Adipocyte (in vitro differentiated cells): ENCODE measurements around the gene PCGF1.

Source experiments
- DNase-seq: peaks from one replicate; pipeline ENCODE4 v3.0.0-alpha.2; 2015; ENCODE audit warnings: low read depth
- H3K27me3 ChIP-seq: replicated peaks from 2 replicates; pipeline ENCODE4 v1.7.0; 2013; ENCODE audit warnings: mild to moderate bottlenecking, low read length, moderate library complexity; ENCODE audit not compliant: control insufficient read depth, insufficient read depth
- H3K36me3 ChIP-seq: 2 replicates; pipeline ENCODE4 v1.7.0; 2013; ENCODE audit warnings: low read length, mild to moderate bottlenecking, moderate library complexity; ENCODE audit not compliant: control insufficient read depth, insufficient read depth, severe bottlenecking
- H3K4me1 ChIP-seq: 2 replicates; pipeline ENCODE4 v1.7.0; 2013; ENCODE audit warnings: mild to moderate bottlenecking, low read length, moderate library complexity; ENCODE audit not compliant: control insufficient read depth, insufficient read depth
- H3K4me3 ChIP-seq: 2 replicates; pipeline ENCODE4 v1.7.0; 2013; ENCODE audit warnings: mild to moderate bottlenecking, low read length, moderate library complexity
- H3K9ac ChIP-seq: 2 replicates; pipeline ENCODE4 v1.7.0; 2013; ENCODE audit warnings: mild to moderate bottlenecking, low read length, moderate library complexity
- H3K9me3 ChIP-seq: 2 replicates; pipeline ENCODE4 v1.7.0; 2013; ENCODE audit warnings: mild to moderate bottlenecking, low read length, moderate library complexity; ENCODE audit not compliant: control insufficient read depth

PCGF1 gene

DNA sequence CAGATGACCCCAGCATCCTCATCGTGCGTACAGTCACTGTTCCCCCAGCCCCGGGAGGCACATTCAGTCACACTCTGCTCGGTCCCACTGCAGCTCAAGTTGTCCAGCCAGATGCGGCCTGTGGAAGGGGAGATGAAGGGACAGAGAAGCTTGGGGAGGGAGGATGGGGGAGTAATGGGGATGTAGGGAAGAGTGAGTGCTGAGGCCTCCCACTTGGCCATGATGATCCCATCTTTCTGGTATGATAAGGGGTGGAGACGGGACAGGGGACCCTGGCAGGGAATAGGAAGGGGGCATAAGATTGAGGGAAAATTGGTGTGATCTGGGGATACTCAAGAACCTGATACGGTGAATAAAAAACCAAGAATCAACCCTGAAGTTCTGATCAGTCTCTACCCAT lies 42.7 kb upstream of the PCGF1 start:
- no peaks in the 10 kb centered on the region for H3K9me3 ChIP-seq
- no peaks in the 10 kb centered on the region for H3K36me3 ChIP-seq
- no peak overlapping the region for H3K4me3 ChIP-seq
- peaks cover 29% of the 10 kb centered on the region for H3K4me1 ChIP-seq
- no peak for DNase-seq
- H3K27me3 ChIP-seq: no peaks in the 10 kb centered on the region
- no peak overlapping the region for H3K9ac ChIP-seq

DNA sequence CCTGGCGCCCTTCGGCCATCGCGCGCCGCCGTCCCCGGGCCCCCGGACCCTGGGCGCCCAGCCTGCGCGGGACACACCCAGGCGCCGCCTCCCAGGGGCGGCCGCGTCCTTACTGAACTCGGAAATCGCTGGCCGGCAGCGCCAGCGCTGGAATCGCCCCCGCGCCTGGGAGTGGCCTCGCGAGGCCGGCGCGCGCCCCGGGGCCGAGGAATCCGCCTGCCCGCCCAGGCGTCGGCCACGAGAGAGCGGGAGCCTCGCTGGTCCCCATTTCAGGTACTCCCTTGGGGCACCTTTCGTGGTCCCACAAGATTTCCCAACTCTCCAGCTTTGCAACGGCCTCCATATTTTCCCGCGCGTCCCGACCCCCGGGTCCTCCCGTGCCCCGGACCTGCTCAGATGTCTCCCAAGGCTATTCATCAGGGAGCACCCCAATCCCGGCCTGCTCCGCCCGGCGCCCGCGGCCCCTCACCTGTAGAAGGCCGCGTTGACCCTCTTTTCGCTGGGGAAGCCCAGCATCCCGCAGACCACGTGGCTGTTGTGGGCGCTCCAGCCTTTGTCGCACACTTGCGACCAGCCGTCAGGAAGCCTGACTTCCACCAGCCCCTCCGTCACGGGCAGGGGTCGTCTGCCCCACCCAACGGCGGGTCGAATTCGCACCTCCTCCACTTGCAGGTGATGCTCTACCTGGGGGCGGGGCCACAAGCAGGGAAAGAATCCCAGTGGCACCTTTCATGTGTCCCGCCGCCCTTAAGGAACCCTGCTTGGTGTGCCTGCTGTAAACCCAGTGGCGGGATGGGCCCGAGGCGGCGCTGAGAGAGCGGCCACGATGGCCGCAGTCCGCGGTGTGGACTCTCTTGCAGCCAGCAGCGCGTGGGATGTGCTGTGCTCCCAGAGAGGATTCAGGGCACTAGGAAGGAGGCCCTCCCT lies 41.7 kb upstream of the PCGF1 start:
- peaks cover 27% of the 10 kb centered on the region for H3K4me1 ChIP-seq
- H3K27me3 ChIP-seq: no peaks in the 10 kb centered on the region
- DNase-seq: peak; percentile 90
- H3K9ac ChIP-seq: peak overlapping the region; percentile 82
- H3K36me3 ChIP-seq: no peaks in the 10 kb centered on the region
- H3K4me3 ChIP-seq: peak overlapping the region; percentile 80
- H3K9me3 ChIP-seq: no peaks in the 10 kb centered on the region

DNA sequence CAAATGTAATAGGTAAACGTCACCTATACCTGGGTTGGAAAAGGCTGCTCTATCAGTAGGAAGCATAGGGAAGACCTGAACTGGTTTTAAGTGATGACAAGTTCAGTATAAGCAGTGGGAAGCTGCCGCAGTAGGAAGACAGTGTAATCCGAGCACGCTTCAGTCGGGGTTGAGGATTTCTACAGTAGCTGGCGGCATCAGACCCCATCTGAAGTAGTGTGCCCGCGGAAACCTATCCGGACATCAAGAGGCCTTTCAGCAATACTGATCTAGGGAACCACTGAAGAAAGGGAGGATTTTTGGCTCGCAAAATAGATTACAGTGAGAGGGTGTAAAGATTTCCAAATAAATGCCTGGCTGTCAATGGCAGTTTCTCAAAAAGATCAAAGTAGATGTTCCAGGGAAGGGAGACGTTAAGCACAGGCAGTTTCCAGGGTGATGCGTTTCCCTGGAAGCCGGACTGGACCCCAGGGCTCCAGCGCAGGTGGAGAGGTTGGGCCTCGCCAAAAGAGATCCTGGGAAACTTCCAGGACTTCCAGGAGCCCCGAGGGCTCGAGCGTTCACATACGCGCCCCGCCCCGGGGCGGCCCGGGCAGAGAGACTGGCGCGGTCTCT lies 40.9 kb upstream of the PCGF1 start:
- DNase-seq: no peak
- peaks cover 23% of the 10 kb centered on the region for H3K4me1 ChIP-seq
- no peaks in the 10 kb centered on the region for H3K36me3 ChIP-seq
- H3K4me3 ChIP-seq: peak overlapping the region; percentile 80
- no peaks in the 10 kb centered on the region for H3K9me3 ChIP-seq
- H3K27me3 ChIP-seq: no peaks in the 10 kb centered on the region
- H3K9ac ChIP-seq: peak overlapping the region; percentile 82

DNA sequence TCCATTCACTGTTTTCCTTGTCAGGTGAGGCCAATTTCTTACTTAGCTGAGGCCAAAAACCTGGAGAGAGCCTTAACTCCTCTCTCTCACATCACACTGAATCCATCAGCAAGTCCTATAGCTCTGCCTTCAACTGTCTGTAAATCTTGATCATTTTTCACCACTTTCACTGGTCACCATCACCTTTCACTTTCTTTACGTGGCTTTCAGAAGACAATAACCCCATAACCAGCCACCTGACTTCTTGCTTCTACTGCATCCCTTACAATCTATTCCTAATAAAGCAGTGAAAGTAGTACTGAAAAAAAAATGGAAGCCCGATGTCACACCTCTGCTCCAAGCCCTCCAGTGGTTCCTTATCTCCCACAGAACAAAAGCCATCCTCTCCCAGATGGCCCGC lies 38.5 kb upstream of the PCGF1 start:
- Histone ChIP-seq H3K36me3 (no peaks in the 10 kb centered on the region), H3K9me3 (no peaks in the 10 kb centered on the region), H3K4me1 (peaks cover 15% of the 10 kb centered on the region), H3K4me3 (no peak overlapping the region), H3K9ac (no peak overlapping the region), H3K27me3 (no peaks in the 10 kb centered on the region)
- DNase-seq: no peak

DNA sequence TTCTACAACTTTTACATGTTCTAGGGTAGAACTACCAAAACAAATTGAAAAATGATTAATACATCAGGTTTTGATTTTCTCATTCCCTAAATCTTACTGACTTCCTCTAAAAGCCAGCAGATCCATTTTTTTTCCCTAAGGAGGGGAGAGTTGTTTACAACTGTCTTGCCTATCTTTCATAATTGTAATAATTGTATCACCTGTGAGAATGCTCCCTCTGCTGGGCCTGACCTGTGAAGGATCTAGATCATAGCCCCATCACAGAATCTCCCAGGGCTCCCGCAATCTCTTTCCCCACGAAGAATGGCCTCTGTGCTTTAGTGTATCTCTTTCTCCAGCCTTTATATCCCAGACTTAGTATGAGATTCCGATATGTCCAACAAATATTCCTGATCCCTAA lies 37.1 kb upstream of the PCGF1 start:
- Histone ChIP-seq H3K4me3 (no peak overlapping the region), H3K9me3 (no peaks in the 10 kb centered on the region), H3K9ac (no peak overlapping the region), H3K4me1 (peaks cover 20% of the 10 kb centered on the region), H3K36me3 (no peaks in the 10 kb centered on the region), H3K27me3 (no peaks in the 10 kb centered on the region)
- no peak for DNase-seq

DNA sequence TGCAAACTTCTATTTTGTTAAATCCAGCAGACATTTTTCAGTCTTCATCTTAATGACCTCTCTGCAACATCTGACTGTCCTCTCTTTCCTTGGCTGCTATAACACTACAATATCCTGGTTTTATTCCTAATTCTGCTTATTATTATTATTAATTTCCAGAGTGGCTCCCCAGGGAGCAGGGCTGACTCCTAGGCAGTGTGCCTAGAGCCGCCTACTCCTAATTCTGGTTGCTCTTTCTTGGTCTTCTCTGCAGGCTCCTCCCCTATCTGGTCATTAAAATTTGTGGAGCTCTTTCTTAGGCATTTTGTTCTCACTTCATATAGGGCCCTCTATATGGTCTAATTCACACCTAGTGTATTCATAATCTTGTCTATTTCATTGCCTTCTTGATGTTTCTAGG lies 35.5 kb upstream of the PCGF1 start:
- DNase-seq: no peak
- H3K36me3 ChIP-seq: no peaks in the 10 kb centered on the region
- no peaks in the 10 kb centered on the region for H3K9me3 ChIP-seq
- H3K4me3 ChIP-seq: no peak overlapping the region
- no peaks in the 10 kb centered on the region for H3K27me3 ChIP-seq
- H3K4me1 ChIP-seq: peaks cover 8% of the 10 kb centered on the region
- no peak overlapping the region for H3K9ac ChIP-seq

DNA sequence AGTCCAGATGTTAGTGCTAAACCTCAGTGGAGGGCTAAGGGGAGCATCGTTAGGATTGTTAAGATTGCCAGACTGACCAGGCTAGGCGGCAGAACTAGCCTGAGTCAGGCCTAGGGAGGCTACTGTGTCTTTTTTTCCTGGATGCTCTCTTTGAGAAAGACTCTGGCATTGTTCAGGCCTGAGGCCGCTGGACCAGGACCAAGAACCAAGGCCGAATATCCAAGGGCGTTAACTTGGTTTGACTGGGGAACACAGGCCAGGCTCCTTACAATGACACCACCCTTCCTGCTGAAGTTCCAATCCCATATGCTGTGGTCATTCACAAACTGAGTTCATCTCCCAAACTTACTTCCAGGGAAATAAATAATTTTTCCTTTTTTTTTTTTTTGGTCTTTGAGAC lies 32.8 kb upstream of the PCGF1 start:
- peaks cover 6% of the 10 kb centered on the region for H3K4me1 ChIP-seq
- DNase-seq: no peak
- H3K9me3 ChIP-seq: no peaks in the 10 kb centered on the region
- no peaks in the 10 kb centered on the region for H3K36me3 ChIP-seq
- H3K27me3 ChIP-seq: no peaks in the 10 kb centered on the region
- peak overlapping the region; percentile 70 for H3K9ac ChIP-seq
- H3K4me3 ChIP-seq: no peak overlapping the region

DNA sequence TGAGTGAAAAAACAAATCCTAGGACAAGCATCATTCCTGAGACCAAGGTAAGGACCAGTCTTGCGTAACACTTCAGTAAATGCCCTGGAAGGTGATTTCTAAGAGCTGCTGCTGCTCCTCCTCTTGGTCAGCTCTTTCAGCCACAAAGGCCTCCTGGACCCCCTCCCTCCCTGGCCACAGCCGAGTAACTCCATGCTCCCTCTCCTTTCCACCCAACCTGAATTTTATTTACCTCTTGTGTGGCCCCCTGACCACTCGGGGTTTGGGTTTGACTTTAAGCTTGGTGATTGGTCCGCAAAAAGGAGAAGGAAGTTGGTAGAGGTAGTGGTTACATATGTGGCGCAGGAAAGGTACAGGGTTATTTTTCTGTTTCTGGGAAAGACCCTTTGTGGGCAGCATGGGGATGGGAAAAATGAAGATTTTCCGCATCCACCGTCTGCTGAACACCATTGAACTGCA lies 31.4 kb upstream of the PCGF1 start:
- Histone ChIP-seq H3K9me3 (no peaks in the 10 kb centered on the region), H3K27me3 (no peaks in the 10 kb centered on the region), H3K9ac (no peak overlapping the region), H3K36me3 (no peaks in the 10 kb centered on the region), H3K4me3 (no peak overlapping the region), H3K4me1 (peaks cover 6% of the 10 kb centered on the region)
- DNase-seq: no peak

DNA sequence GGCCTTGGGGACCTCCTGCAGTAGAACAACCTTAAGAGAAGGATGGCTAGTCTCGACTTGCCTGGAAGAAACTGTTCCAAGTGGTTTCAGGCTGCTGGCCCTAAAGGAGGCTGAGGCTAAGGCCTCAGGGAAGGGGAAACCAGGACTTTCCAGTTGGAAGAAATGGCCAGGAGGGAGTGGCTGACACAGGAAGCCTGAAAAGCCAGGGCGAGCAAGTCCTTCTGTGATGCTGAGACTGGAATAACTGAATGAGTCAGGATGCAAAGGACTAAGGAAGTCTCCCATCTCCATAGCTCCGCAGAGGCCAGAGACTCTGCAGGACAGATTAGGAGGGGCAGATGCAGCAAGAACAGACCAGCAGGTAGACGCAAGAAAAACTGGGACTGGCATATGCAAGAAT lies 29.6 kb upstream of the PCGF1 start:
- DNase-seq: no peak

DNA sequence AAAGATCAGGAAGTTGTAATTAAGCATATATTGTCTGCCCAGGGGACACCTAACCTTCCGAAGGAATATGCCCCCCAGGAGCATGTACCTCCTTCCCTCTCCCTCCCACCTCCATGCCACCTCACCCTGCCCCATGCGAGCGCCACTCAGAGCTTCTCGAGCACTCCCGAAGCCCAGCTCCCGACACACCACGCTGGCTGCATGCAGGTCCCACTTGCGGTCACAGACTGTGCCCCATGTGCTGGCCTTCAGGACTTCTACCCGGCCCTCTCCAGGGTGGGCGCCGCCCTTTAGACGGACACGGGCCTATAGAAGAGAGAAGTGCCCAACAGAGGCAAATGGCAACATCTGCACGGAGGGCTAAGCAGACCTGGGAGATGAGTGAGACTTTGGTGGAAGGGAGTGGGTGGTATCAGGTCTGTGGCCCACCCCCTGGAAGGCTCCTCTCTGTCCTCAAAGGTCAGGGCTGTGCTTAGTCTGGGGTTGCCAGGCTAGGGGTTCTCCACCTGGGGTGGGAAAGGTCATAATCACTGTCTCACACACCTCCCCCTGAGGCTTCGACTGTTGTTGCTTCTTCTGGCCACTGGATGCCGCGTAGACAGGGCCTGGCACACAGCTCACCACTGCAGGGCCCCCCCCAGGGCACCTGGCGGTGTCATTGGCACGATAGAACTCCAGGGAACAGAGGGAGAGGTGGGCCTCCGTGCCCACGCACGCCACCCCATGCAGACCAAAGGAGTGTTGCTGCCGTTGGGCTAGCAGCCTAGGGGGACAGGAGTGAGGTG lies 28.9 kb upstream of the PCGF1 start:
- Histone ChIP-seq H3K9me3 (no peaks in the 10 kb centered on the region), H3K9ac (no peak overlapping the region), H3K4me1 (peaks cover 11% of the 10 kb centered on the region), H3K27me3 (no peaks in the 10 kb centered on the region), H3K4me3 (no peak overlapping the region), H3K36me3 (peaks cover 14% of the 10 kb centered on the region)
- DNase-seq: no peak

More for the DNA sequence above, 29.6 kb upstream of the PCGF1 start:
- no peaks in the 10 kb centered on the region for H3K27me3 ChIP-seq
- H3K36me3 ChIP-seq: peaks cover 14% of the 10 kb centered on the region
- no peak overlapping the region for H3K9ac ChIP-seq
- H3K9me3 ChIP-seq: no peaks in the 10 kb centered on the region
- no peak overlapping the region for H3K4me3 ChIP-seq
- peaks cover 6% of the 10 kb centered on the region for H3K4me1 ChIP-seq

DNA sequence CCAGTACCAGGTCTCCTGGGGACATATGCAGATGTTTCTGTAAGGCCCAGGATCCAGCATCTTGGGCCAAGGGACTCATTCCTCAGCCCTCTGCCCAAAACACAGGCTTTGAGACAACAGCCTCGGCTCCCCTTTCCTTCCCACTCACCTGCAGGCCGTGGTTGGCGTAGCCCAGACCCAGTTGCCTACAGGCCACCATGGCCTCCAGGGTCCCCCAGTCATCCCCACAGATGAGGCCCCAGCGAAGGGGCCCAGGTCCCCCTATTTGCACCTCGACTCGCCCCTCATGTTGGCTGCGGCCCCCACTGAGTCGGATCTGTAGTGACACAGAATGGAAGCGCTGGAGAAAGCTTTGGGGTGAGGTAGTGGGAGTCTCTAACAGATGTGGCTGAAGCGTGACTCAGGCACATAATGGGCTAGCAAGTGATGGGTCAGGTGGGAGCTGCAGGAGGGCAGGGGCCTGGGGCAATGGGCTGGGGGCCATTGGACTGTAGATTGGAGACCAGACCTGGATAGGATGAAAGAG lies 28.0 kb upstream of the PCGF1 start:
- peaks cover 14% of the 10 kb centered on the region for H3K36me3 ChIP-seq
- H3K9me3 ChIP-seq: no peaks in the 10 kb centered on the region
- no peak for DNase-seq

More for the DNA sequence above, 28.0 kb upstream of the PCGF1 start:
- no peak overlapping the region for H3K4me3 ChIP-seq
- no peak overlapping the region for H3K9ac ChIP-seq
- H3K4me1 ChIP-seq: peaks cover 20% of the 10 kb centered on the region
- no peaks in the 10 kb centered on the region for H3K27me3 ChIP-seq
